Hepatocyte (in vitro differentiated cells): Measurements from ENCODE around the gene FAM13C. TPM values are rescaled to one million over a fixed set of nuclear protein-coding genes. Genes with fewer than 3 reads are reported as not detected.
A peak's percentile ranks its signal among the peaks of the same experiment; 100 is the strongest.
"Not testable (repeated sequence)": the region's sequence is repeated elsewhere in the genome, so short reads cannot be mapped to it uniquely, and the experiment has no call there.

ENCODE experiments used
- DNase-seq: peaks from one replicate; pipeline ENCODE4 v3.0.0-alpha.2; 2016; ENCODE audit warnings: low spot score
- H2AFZ ChIP-seq: fragments of 200-600 bp; sonication (generic); 2 replicates; pipeline ENCODE4 v1.6.0; 2016; ENCODE audit warnings: antibody characterized with exemption, mild to moderate bottlenecking
- H3K27ac ChIP-seq: fragments of 200-600 bp; sonication (generic); 2 replicates; pipeline ENCODE4 v1.5.1; 2016; ENCODE audit warnings: mild to moderate bottlenecking
- H3K27me3 ChIP-seq: fragments of 200-600 bp; sonication (generic); 2 replicates; pipeline ENCODE4 v1.6.1; 2016
- H3K36me3 ChIP-seq: fragments of 200-600 bp; sonication (generic); replicated peaks from 2 replicates; pipeline ENCODE4 v1.5.1; 2016; ENCODE audit warnings: low read depth; ENCODE audit not compliant: insufficient read depth
- H3K4me1 ChIP-seq: fragments of 200-600 bp; sonication (generic); 2 replicates; pipeline ENCODE4 v1.5.1; 2016; ENCODE audit warnings: mild to moderate bottlenecking, moderate library complexity; ENCODE audit not compliant: insufficient read depth
- H3K4me2 ChIP-seq: fragments of 200-600 bp; sonication (generic); 2 replicates; pipeline ENCODE4 v1.6.0; 2016
- H3K4me3 ChIP-seq: fragments of 200-600 bp; sonication (generic); 2 replicates; pipeline ENCODE4 v1.5.1; 2016; ENCODE audit warnings: mild to moderate bottlenecking
- H3K79me2 ChIP-seq: fragments of 200-600 bp; sonication (generic); 2 replicates; pipeline ENCODE4 v1.6.0; 2017; ENCODE audit warnings: mild to moderate bottlenecking
- H3K9me2 ChIP-seq: fragments of 200-600 bp; sonication (generic); replicated peaks from 2 replicates; pipeline ENCODE4 v1.6.0; 2017; ENCODE audit warnings: mild to moderate bottlenecking; ENCODE audit not compliant: insufficient read depth
- H3K9me3 ChIP-seq: fragments of 200-600 bp; sonication (generic); 2 replicates; pipeline ENCODE4 v1.5.1; 2016; ENCODE audit warnings: low read depth, mild to moderate bottlenecking
- H4K20me1 ChIP-seq: fragments of 200-600 bp; sonication (generic); 2 replicates; pipeline ENCODE4 v1.6.0; 2016; ENCODE audit warnings: mild to moderate bottlenecking; ENCODE audit not compliant: insufficient read depth, poor library complexity, severe bottlenecking
- EZH2 ChIP-seq: fragments of 200-600 bp; sonication (generic); IDR thresholded peaks from 2 replicates; pipeline ENCODE4 v1.6.1; 2016; ENCODE audit warnings: antibody characterized with exemption, mild to moderate bottlenecking, borderline replicate concordance
- EZH2phosphoT487 ChIP-seq: fragments of 200-600 bp; sonication (generic); IDR thresholded peaks from one replicate; pipeline ENCODE4 v1.6.1; 2018; ENCODE audit warnings: antibody characterized with exemption, mild to moderate bottlenecking, low read depth, moderate library complexity; ENCODE audit not compliant: unreplicated experiment, severe bottlenecking
- WGBS: methylation state at CpG from one replicate; pipeline ENCODE4 v1.1.6; 2016; ENCODE audit warnings: low lambda C conversion rate; ENCODE audit errors: missing lambda C conversion rate; 5-methylcytosine and 5-hydroxymethylcytosine counted together
- polyA plus RNA-seq: library from polyadenylated mRNA; unstranded; fragments of >200 nt; fragmentation: Nextera tagmentation; extraction: Ambion mirVana; gene quantifications from 2 replicates; pipeline ENCODE4 v1.2.1, GENCODE V29; 2016
- total RNA-seq: library from RNA; depleted of rRNA; stranded (reverse); fragments of >200 nt; gene quantifications from 2 replicates; pipeline ENCODE4 v1.2.3, GENCODE V29; 2014
- TF ChIP-seq, protein P1 (sequence below): fragments of 200-600 bp; sonication (generic); IDR thresholded peaks from 2 replicates; pipeline ENCODE4 v1.5.1; 2016; ENCODE audit warnings: antibody characterized with exemption, mild to moderate bottlenecking; ENCODE audit not compliant: poor library complexity

Gene FAM13C
- total RNA-seq (3.1 and 4.9 TPM in 2 replicates), polyA plus RNA-seq (0.73 and 2.2 TPM in 2 replicates)

GRCh38 chr10:59362144-59362958, at the start of gene FAM13C:
FAM13C (minus strand) TSS chr10:59362549; CDS start chr10:59362460, 89 bp downstream.
- Histone ChIP-seq H3K36me3 (no peaks in the 10 kb centered on the region), H3K4me1 (no peaks in the 10 kb centered on the region), H3K9me2 (no peaks in the 10 kb centered on the region), H3K4me3 (peak within 1 kb of the TSS; percentile 20), H4K20me1 (no peaks in the 10 kb centered on the region), H3K27ac (peak within 1 kb of the TSS; percentile 62), H3K4me2 (peak within 1 kb of the TSS; percentile 90), H3K27me3 (peaks cover 20% of the 10 kb centered on the region), H3K9me3 (no peaks in the 10 kb centered on the region), H3K79me2 (no peaks in the 10 kb centered on the region), H2AFZ (peak within 1 kb of the TSS; percentile 39)
- TF ChIP-seq EZH2phosphoT487 (no peak), EZH2 (no peak)
- TF ChIP-seq, protein P1, sequence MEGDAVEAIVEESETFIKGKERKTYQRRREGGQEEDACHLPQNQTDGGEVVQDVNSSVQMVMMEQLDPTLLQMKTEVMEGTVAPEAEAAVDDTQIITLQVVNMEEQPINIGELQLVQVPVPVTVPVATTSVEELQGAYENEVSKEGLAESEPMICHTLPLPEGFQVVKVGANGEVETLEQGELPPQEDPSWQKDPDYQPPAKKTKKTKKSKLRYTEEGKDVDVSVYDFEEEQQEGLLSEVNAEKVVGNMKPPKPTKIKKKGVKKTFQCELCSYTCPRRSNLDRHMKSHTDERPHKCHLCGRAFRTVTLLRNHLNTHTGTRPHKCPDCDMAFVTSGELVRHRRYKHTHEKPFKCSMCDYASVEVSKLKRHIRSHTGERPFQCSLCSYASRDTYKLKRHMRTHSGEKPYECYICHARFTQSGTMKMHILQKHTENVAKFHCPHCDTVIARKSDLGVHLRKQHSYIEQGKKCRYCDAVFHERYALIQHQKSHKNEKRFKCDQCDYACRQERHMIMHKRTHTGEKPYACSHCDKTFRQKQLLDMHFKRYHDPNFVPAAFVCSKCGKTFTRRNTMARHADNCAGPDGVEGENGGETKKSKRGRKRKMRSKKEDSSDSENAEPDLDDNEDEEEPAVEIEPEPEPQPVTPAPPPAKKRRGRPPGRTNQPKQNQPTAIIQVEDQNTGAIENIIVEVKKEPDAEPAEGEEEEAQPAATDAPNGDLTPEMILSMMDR: no peak
- under 1% methylated on average over 31 of the region's 41 CpGs for WGBS
- DNase-seq: peak; percentile 82

DNA sequence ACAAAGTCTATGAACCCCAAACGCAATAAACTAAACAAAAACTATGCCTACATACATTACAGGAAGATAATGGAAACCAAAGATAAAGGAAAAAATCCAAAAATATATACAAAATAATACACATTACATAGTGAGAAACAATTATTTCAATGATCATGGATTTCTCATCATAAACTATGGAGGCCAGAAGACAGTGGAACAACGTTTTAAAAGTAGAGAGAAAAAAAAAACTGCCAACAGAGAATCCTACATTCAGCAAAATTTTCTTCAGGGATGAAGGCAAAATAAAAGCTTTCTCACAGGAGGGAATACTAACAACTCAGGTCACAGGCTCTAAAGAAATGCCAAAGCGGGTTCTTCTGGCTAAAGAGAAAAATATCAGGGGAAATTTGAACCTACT, 42.9 kb upstream of the FAM13C start:
- Histone ChIP-seq H2AFZ (no peak overlapping the region), H3K36me3 (no peaks in the 10 kb centered on the region), H3K9me3 (no peaks in the 10 kb centered on the region), H3K79me2 (no peaks in the 10 kb centered on the region), H3K4me2 (no peak overlapping the region), H3K4me1 (no peaks in the 10 kb centered on the region), H4K20me1 (no peaks in the 10 kb centered on the region), H3K9me2 (no peaks in the 10 kb centered on the region), H3K27me3 (no peaks in the 10 kb centered on the region), H3K27ac (no peak overlapping the region), H3K4me3 (no peak overlapping the region)
- no peak for DNase-seq
- WGBS: 90% methylated on average over 3 of the region's 3 CpGs
- TF ChIP-seq, protein P1: no peak
- no peak for TF ChIP-seq EZH2phosphoT487
- TF ChIP-seq EZH2: no peak

- H3K27ac ChIP-seq: no peak overlapping the region
- no peaks in the 10 kb centered on the region for H3K4me1 ChIP-seq
- no peaks in the 10 kb centered on the region for H3K36me3 ChIP-seq
- no peaks in the 10 kb centered on the region for H4K20me1 ChIP-seq
- H3K27me3 ChIP-seq: no peaks in the 10 kb centered on the region
- no peak overlapping the region for H2AFZ ChIP-seq
- no peak overlapping the region for H3K4me3 ChIP-seq
- no peaks in the 10 kb centered on the region for H3K9me3 ChIP-seq
- DNase-seq: no peak
- whole genome bisulfite sequencing: 40% methylated on average over 1 of the region's 1 CpG
- no peaks in the 10 kb centered on the region for H3K79me2 ChIP-seq
- TF ChIP-seq EZH2 (no peak), EZH2phosphoT487 (no peak)
- TF ChIP-seq, protein P1: no peak
- no peak overlapping the region for H3K4me2 ChIP-seq
- H3K9me2 ChIP-seq: no peaks in the 10 kb centered on the region
Measured at GRCh38 chr10:59400214-59400613, 37.9 kb upstream of the FAM13C start.

DNA sequence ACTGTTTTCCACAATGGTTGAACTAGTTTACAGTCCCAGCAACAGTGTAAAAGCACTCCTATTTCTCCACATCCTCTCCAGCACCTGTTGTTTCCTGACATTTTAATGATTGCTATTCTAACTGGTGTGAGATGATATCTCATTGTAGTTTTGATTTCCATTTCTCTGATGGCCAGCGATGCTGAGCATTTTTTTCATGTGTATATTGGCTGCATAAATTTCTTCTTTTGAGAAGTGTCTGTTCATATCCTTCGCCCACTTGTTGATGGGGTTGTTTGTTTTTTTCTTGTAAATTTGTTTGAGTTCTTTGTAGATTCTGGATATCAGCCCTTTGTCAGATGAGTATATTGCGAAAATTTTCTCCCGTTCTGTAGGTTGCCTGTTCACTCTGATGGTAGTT, 37.0 kb upstream of the FAM13C start:
- H3K9me3 ChIP-seq, H3K4me2 ChIP-seq, H3K27me3 ChIP-seq, H3K9me2 ChIP-seq, DNase-seq, H4K20me1 ChIP-seq, H3K4me3 ChIP-seq, H2AFZ ChIP-seq, H3K4me1 ChIP-seq, H3K79me2 ChIP-seq, H3K27ac ChIP-seq, H3K36me3 ChIP-seq: not testable (repeated sequence)
- WGBS: 97% methylated on average over 4 of the region's 4 CpGs
